ENCODE data around the gene TTPAL.

- TF ChIP-seq CTCF (IDR thresholded peaks at IDR 0.05; ENCODE audit: low read depth, low read length, missing input control) (no peak), EGR1 (IDR thresholded peaks at IDR 0.05; ENCODE audit: low read depth in 2 of 2) (no peak), FOXA1 (IDR thresholded peaks at IDR 0.05) (no peak), SP1 (IDR thresholded peaks at IDR 0.05) (no peak), RAD21 (IDR thresholded peaks at IDR 0.05) (no peak), JUND (IDR thresholded peaks at IDR 0.05) (no peak), REST (IDR thresholded peaks at IDR 0.05) (no peak), TAF1 (conservative IDR thresholded peaks at IDR 0.05) (no peak), ATF3 (IDR thresholded peaks at IDR 0.05) (no peak), MAX (IDR thresholded peaks at IDR 0.05) (no peak), FOXA2 (IDR thresholded peaks at IDR 0.05) (no peak), GABPA (IDR thresholded peaks at IDR 0.05 in 1 of 2, conservative IDR thresholded peaks at IDR 0.05 in 1 of 2) (no peak)
Measured at GRCh38 chr20:44494681-44495080, 19.0 kb downstream of the TTPAL start.
